GM18861 (cell line): ENCODE data around the gene LRRC8B.
"Not testable (repeated sequence)": the region's sequence is repeated elsewhere in the genome, so short reads cannot be mapped to it uniquely, and the experiment has no call there.

Experiments
- ATAC-seq: cut with Tn5 transposase; IDR thresholded peaks from one replicate; pipeline ENCODE4 v1.9.1; 2021; ENCODE audit not compliant: unreplicated experiment

The LRRC8B gene

GRCh38 chr1:89578946-89579684 is 54.5 kb downstream of the LRRC8B start:
- no peak for ATAC-seq

GRCh38 chr1:89580036-89580435 is 55.4 kb downstream of the LRRC8B start:
- ATAC-seq: no peak

- no peak for ATAC-seq
These were observed 57.2 kb downstream of the LRRC8B start for GRCh38 chr1:89581859-89582258.

GRCh38 chr1:89582571-89582970 is 57.9 kb downstream of the LRRC8B start:
- no peak for ATAC-seq

- ATAC-seq: no peak
These were observed 59.6 kb downstream of the LRRC8B start for GRCh38 chr1:89584211-89584610.

GRCh38 chr1:89584781-89585180 is 60.2 kb downstream of the LRRC8B start:
- no peak for ATAC-seq

- ATAC-seq: no peak
These were observed 63.1 kb downstream of the LRRC8B start for GRCh38 chr1:89587729-89588161.

GRCh38 chr1:89588480-89588879 is 63.9 kb downstream of the LRRC8B start:
- ATAC-seq: no peak

- ATAC-seq: no peak
These were observed 64.9 kb downstream of the LRRC8B start for GRCh38 chr1:89589515-89589914.

GRCh38 chr1:89590341-89591080 is 65.9 kb downstream of the LRRC8B start:
- no peak for ATAC-seq

- not testable (repeated sequence) for ATAC-seq
These were observed 68.3 kb downstream of the LRRC8B start for GRCh38 chr1:89592861-89593302.

GRCh38 chr1:89594096-89594740 is 69.6 kb downstream of the LRRC8B start:
- ATAC-seq: no peak

- no peak for ATAC-seq
These were observed 72.1 kb downstream of the LRRC8B start for GRCh38 chr1:89596698-89597097.

- no peak for ATAC-seq
These were observed 74.1 kb downstream of the LRRC8B start for GRCh38 chr1:89598450-89599331.

GRCh38 chr1:89599332-89599630 is 74.7 kb downstream of the LRRC8B start:
- no peak for ATAC-seq

GRCh38 chr1:89600451-89601224 is 76.0 kb downstream of the LRRC8B start:
- ATAC-seq: no peak

- ATAC-seq: no peak
These were observed 78.3 kb downstream of the LRRC8B start for GRCh38 chr1:89602871-89603404.

GRCh38 chr1:89603651-89604413 is 79.2 kb downstream of the LRRC8B start:
- ATAC-seq: no peak

GRCh38 chr1:89604414-89604735 is 79.7 kb downstream of the LRRC8B start:
- no peak for ATAC-seq
